Smooth muscle cell (in vitro differentiated cells): ENCODE data around the gene DNHD1. TPM values are rescaled to one million over a fixed set of nuclear protein-coding genes. Genes with fewer than 3 reads are reported as not detected.

Source experiments
- DNase-seq: peaks from one replicate; lab custom pipeline; 2025; ENCODE audit not compliant: unreplicated experiment; lab: John Stamatoyannopoulos, UW
- H2AFZ ChIP-seq: fragments of 200-600 bp; sonication (generic); 2 replicates; pipeline ENCODE4 v1.6.0; 2016; ENCODE audit warnings: antibody characterized with exemption, low read depth, mild to moderate bottlenecking
- H3F3A ChIP-seq: fragments of 200-600 bp; sonication (generic); 2 replicates; pipeline ENCODE4 v1.6.0; 2017; ENCODE audit warnings: antibody characterized with exemption, low read depth
- H3K27ac ChIP-seq: fragments of 200-600 bp; sonication (generic); 2 replicates; pipeline ENCODE4 v1.5.1; 2016; ENCODE audit warnings: low read depth, mild to moderate bottlenecking
- H3K27me3 ChIP-seq: fragments of 200-600 bp; sonication (generic); 2 replicates; pipeline ENCODE4 v1.6.1; 2016; ENCODE audit warnings: low read depth, mild to moderate bottlenecking
- H3K36me3 ChIP-seq: fragments of 200-600 bp; sonication (generic); 2 replicates; pipeline ENCODE4 v1.5.1; 2016; ENCODE audit warnings: low read depth
- H3K4me1 ChIP-seq: fragments of 200-600 bp; sonication (generic); 2 replicates; pipeline ENCODE4 v1.5.1; 2016; ENCODE audit warnings: low read depth
- H3K4me2 ChIP-seq: fragments of 200-600 bp; sonication (generic); 2 replicates; pipeline ENCODE4 v1.6.0; 2016; ENCODE audit warnings: mild to moderate bottlenecking
- H3K4me3 ChIP-seq: fragments of 200-600 bp; sonication (generic); 2 replicates; pipeline ENCODE4 v1.5.1; 2016; ENCODE audit warnings: mild to moderate bottlenecking
- H3K79me2 ChIP-seq: fragments of 200-600 bp; sonication (generic); 2 replicates; pipeline ENCODE4 v1.6.0; 2016; ENCODE audit warnings: low read depth, mild to moderate bottlenecking
- H3K9ac ChIP-seq: fragments of 200-600 bp; sonication (generic); 2 replicates; pipeline ENCODE4 v1.6.0; 2016; ENCODE audit warnings: low read depth
- H3K9me3 ChIP-seq: fragments of 200-600 bp; sonication (generic); replicated peaks from 2 replicates; pipeline ENCODE4 v1.5.1; 2016; ENCODE audit warnings: low read depth
- H4K20me1 ChIP-seq: fragments of 200-600 bp; sonication (generic); 2 replicates; pipeline ENCODE4 v1.6.0; 2016; ENCODE audit warnings: low read depth
- CTCF ChIP-seq: fragments of 200-600 bp; sonication (generic); IDR thresholded peaks from 2 replicates; pipeline ENCODE4 v1.5.1; 2017; ENCODE audit warnings: borderline replicate concordance, mild to moderate bottlenecking, antibody characterized with exemption; ENCODE audit not compliant: insufficient read depth, poor library complexity, severe bottlenecking
- WGBS: methylation state at CpG from one replicate; pipeline ENCODE4 v1.1.7; 2016; ENCODE audit warnings: low lambda C conversion rate; 5-methylcytosine and 5-hydroxymethylcytosine counted together
- polyA plus RNA-seq: library from polyadenylated mRNA; unstranded; fragments of >200 nt; fragmentation: Nextera tagmentation; extraction: Ambion mirVana; gene quantifications from 2 replicates; pipeline ENCODE4 v1.2.1, GENCODE V29; 2016
- total RNA-seq: library from RNA; depleted of rRNA; stranded (reverse); fragments of >200 nt; gene quantifications from 2 replicates; pipeline ENCODE4 v1.2.3, GENCODE V29; 2014

Gene DNHD1
- total and polyA plus RNA-seq, 2 experiments from 2014 or later = 5.5 to 9.1 TPM

- WGBS = 93% methylated on average over 6 of the region's 6 CpGs
- no peak for DNase-seq
Measured at GRCh38 chr11:6547177-6547576, 50.1 kb downstream of the DNHD1 start.

DNA sequence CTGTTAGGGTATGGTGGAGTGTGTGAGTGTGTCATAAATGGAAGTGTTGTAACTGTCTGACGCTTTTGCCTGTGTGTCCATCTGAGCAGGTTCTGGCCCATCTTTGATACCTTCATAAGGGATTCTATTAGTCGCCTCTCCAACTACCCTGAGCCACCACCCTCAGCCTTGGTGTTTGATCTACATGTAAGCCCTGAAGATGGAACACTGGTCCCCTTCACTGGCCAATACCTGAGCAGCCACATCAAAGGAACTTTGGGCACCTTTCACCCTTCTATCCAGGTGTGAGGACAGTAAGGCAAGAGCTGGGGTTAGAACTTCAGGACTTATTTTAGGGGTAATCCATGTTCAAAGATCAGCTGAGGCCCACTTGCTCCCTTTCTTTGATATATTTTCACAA, 51.0 kb downstream of the DNHD1 start:
- 100% methylated on average over 2 of the region's 2 CpGs for WGBS
- Histone ChIP-seq H3K4me2 (no peak overlapping the region), H2AFZ (no peak overlapping the region)

More at GRCh38 chr11:6547177-6547576, 50.1 kb downstream of the DNHD1 start:
- H3K4me2 ChIP-seq = no peak overlapping the region
- no peaks in the 10 kb centered on the region for H3K27me3 ChIP-seq
- H3K9ac ChIP-seq = no peak overlapping the region
- TF ChIP-seq CTCF = no peak
- H2AFZ ChIP-seq = no peak overlapping the region
- H3K4me1 ChIP-seq = no peaks in the 10 kb centered on the region
- no peak overlapping the region for H3K4me3 ChIP-seq
- H3K79me2 ChIP-seq = no peaks in the 10 kb centered on the region
- H3K27ac ChIP-seq = no peak overlapping the region
- H3K9me3 ChIP-seq = no peaks in the 10 kb centered on the region
- H3K36me3 ChIP-seq = no peaks in the 10 kb centered on the region
- H3F3A ChIP-seq = no peaks in the 10 kb centered on the region
- no peaks in the 10 kb centered on the region for H4K20me1 ChIP-seq

GRCh38 chr11:6548641-6549040, 51.6 kb downstream of the DNHD1 start:
- no peak overlapping the region for H2AFZ ChIP-seq
- no peaks in the 10 kb centered on the region for H3K27me3 ChIP-seq
- no peak overlapping the region for H3K9ac ChIP-seq
- no peak for DNase-seq
- H3K4me2 ChIP-seq = no peak overlapping the region
- no peaks in the 10 kb centered on the region for H3F3A ChIP-seq
- no peak overlapping the region for H3K27ac ChIP-seq
- H4K20me1 ChIP-seq = no peaks in the 10 kb centered on the region
- 91% methylated on average over 3 of the region's 3 CpGs for WGBS
- no peak overlapping the region for H3K4me3 ChIP-seq
- H3K36me3 ChIP-seq = no peaks in the 10 kb centered on the region
- no peaks in the 10 kb centered on the region for H3K79me2 ChIP-seq
- no peaks in the 10 kb centered on the region for H3K4me1 ChIP-seq
- no peaks in the 10 kb centered on the region for H3K9me3 ChIP-seq
- TF ChIP-seq CTCF = no peak

More for the DNA sequence above, 51.0 kb downstream of the DNHD1 start:
- H3K4me1 ChIP-seq = no peaks in the 10 kb centered on the region
- no peak overlapping the region for H3K27ac ChIP-seq
- DNase-seq = no peak
- no peaks in the 10 kb centered on the region for H3K9me3 ChIP-seq
- no peaks in the 10 kb centered on the region for H4K20me1 ChIP-seq
- TF ChIP-seq CTCF = no peak
- no peaks in the 10 kb centered on the region for H3K27me3 ChIP-seq
- H3K9ac ChIP-seq = no peak overlapping the region
- no peaks in the 10 kb centered on the region for H3F3A ChIP-seq
- H3K36me3 ChIP-seq = no peaks in the 10 kb centered on the region
- H3K4me3 ChIP-seq = no peak overlapping the region
- H3K79me2 ChIP-seq = no peaks in the 10 kb centered on the region

GRCh38 chr11:6553634-6554033, 56.6 kb downstream of the DNHD1 start:
- no peak for DNase-seq
- H3K9ac ChIP-seq = no peak overlapping the region
- H4K20me1 ChIP-seq = no peaks in the 10 kb centered on the region
- H3K4me1 ChIP-seq = no peaks in the 10 kb centered on the region
- no peaks in the 10 kb centered on the region for H3F3A ChIP-seq
- no peak for TF ChIP-seq CTCF
- no peaks in the 10 kb centered on the region for H3K36me3 ChIP-seq
- H3K9me3 ChIP-seq = no peaks in the 10 kb centered on the region
- H3K27me3 ChIP-seq = no peaks in the 10 kb centered on the region
- no peak overlapping the region for H3K4me3 ChIP-seq
- no peak overlapping the region for H3K4me2 ChIP-seq
- H3K27ac ChIP-seq = no peak overlapping the region
- no peaks in the 10 kb centered on the region for H3K79me2 ChIP-seq
- H2AFZ ChIP-seq = no peak overlapping the region
